GM18502 (cell line): ENCODE measurements around the gene PMFBP1.

ENCODE experiments used
- ATAC-seq: cut with Tn5 transposase; IDR thresholded peaks from one replicate; pipeline ENCODE4 v1.9.1; 2021; ENCODE audit warnings: mild to moderate bottlenecking; ENCODE audit not compliant: unreplicated experiment, poor library complexity

The PMFBP1 gene

GRCh38 chr16:72134507-72134906, 37.4 kb downstream of the PMFBP1 start:
- no peak for ATAC-seq

- ATAC-seq: no peak
Observed at GRCh38 chr16:72132726-72133125, 39.2 kb downstream of the PMFBP1 start.

GRCh38 chr16:72131036-72131435, 40.9 kb downstream of the PMFBP1 start:
- ATAC-seq: no peak

GRCh38 chr16:72129976-72130656, 41.8 kb downstream of the PMFBP1 start:
- no peak for ATAC-seq

- no peak for ATAC-seq
Observed at GRCh38 chr16:72128701-72129100, 43.3 kb downstream of the PMFBP1 start.

- no peak for ATAC-seq
Observed at GRCh38 chr16:72126429-72126765, 45.6 kb downstream of the PMFBP1 start.

GRCh38 chr16:72125635-72126428, 46.1 kb downstream of the PMFBP1 start:
- ATAC-seq: no peak

GRCh38 chr16:72124761-72125634, 47.0 kb downstream of the PMFBP1 start:
- ATAC-seq: peak; percentile 80

- ATAC-seq: no peak
Observed at GRCh38 chr16:72124148-72124547, 47.8 kb downstream of the PMFBP1 start.

- no peak for ATAC-seq
Observed at GRCh38 chr16:72123426-72123825, 48.5 kb downstream of the PMFBP1 start.

GRCh38 chr16:72122916-72123315, 49.0 kb downstream of the PMFBP1 start:
- ATAC-seq: no peak

GRCh38 chr16:72122308-72122707, 49.6 kb downstream of the PMFBP1 start:
- ATAC-seq: no peak

- ATAC-seq: no peak
Observed at GRCh38 chr16:72120026-72120425, 51.9 kb downstream of the PMFBP1 start.

GRCh38 chr16:72113616-72113945, 58.4 kb downstream of the PMFBP1 start:
- no peak for ATAC-seq

- ATAC-seq: no peak
Observed at GRCh38 chr16:72112906-72113615, 58.9 kb downstream of the PMFBP1 start.

GRCh38 chr16:72112452-72112792, 59.5 kb downstream of the PMFBP1 start:
- ATAC-seq: no peak

- ATAC-seq: no peak
Observed at GRCh38 chr16:72111657-72112451, 60.1 kb downstream of the PMFBP1 start.

GRCh38 chr16:72110662-72111615, 61.0 kb downstream of the PMFBP1 start:
- ATAC-seq: no peak
